Fibroblast of upper back skin (primary cell): Measurements from ENCODE around the gene MSGN1.

Experiments used
- DNase-seq: peaks from one replicate; pipeline ENCODE4 v3.0.0-alpha.2; 2013

The MSGN1 gene

GRCh38 chr2:17816396-17817245 lies at the start of gene MSGN1:
Gene MSGN1, plus strand, starts transcription at chr2:17816460. Its CDS starts 59 bp downstream, at chr2:17816519.
- DNase-seq, result no peak

GRCh38 chr2:17768894-17769293 lies 47.4 kb upstream of the MSGN1 start:
- DNase-seq, result no peak

GRCh38 chr2:17771956-17772355 lies 44.3 kb upstream of the MSGN1 start:
- DNase-seq, result no peak

- no peak for DNase-seq
Measured at GRCh38 chr2:17772532-17772931, 43.7 kb upstream of the MSGN1 start.

- no peak for DNase-seq
Measured at GRCh38 chr2:17780546-17780945, 35.7 kb upstream of the MSGN1 start.

GRCh38 chr2:17781482-17781881 lies 34.8 kb upstream of the MSGN1 start:
- no peak for DNase-seq

GRCh38 chr2:17786727-17787126 lies 29.5 kb upstream of the MSGN1 start:
- DNase-seq, result no peak

- DNase-seq, result no peak
Measured at GRCh38 chr2:17788773-17789172, 27.5 kb upstream of the MSGN1 start.

GRCh38 chr2:17790536-17790935 lies 25.7 kb upstream of the MSGN1 start:
- DNase-seq, result peak; percentile 27

GRCh38 chr2:17791121-17791816 lies 25.0 kb upstream of the MSGN1 start:
- peak; percentile 94 for DNase-seq

- DNase-seq, result no peak
Measured at GRCh38 chr2:17791817-17792130, 24.5 kb upstream of the MSGN1 start.

GRCh38 chr2:17792515-17792914 lies 23.7 kb upstream of the MSGN1 start:
- peak; percentile 45 for DNase-seq

GRCh38 chr2:17793296-17793695 lies 23.0 kb upstream of the MSGN1 start:
- no peak for DNase-seq

- DNase-seq, result peak; percentile 60
Measured at GRCh38 chr2:17793803-17794354, 22.4 kb upstream of the MSGN1 start.

GRCh38 chr2:17795309-17795708 lies 21.0 kb upstream of the MSGN1 start:
- no peak for DNase-seq

GRCh38 chr2:17798338-17798737 lies 17.9 kb upstream of the MSGN1 start:
- DNase-seq, result no peak

- DNase-seq, result no peak
Measured at GRCh38 chr2:17799301-17800120, 16.7 kb upstream of the MSGN1 start.

GRCh38 chr2:17800219-17800618 lies 16.0 kb upstream of the MSGN1 start:
- no peak for DNase-seq

GRCh38 chr2:17800693-17801458 lies 15.4 kb upstream of the MSGN1 start:
- DNase-seq, result no peak

- DNase-seq, result no peak
Measured at GRCh38 chr2:17803497-17803896, 12.8 kb upstream of the MSGN1 start.

GRCh38 chr2:17804358-17804757 lies 11.9 kb upstream of the MSGN1 start:
- DNase-seq, result no peak

GRCh38 chr2:17805166-17805565 lies 11.1 kb upstream of the MSGN1 start:
- DNase-seq, result no peak
